ENCODE data around the gene CERS6.

DNA sequence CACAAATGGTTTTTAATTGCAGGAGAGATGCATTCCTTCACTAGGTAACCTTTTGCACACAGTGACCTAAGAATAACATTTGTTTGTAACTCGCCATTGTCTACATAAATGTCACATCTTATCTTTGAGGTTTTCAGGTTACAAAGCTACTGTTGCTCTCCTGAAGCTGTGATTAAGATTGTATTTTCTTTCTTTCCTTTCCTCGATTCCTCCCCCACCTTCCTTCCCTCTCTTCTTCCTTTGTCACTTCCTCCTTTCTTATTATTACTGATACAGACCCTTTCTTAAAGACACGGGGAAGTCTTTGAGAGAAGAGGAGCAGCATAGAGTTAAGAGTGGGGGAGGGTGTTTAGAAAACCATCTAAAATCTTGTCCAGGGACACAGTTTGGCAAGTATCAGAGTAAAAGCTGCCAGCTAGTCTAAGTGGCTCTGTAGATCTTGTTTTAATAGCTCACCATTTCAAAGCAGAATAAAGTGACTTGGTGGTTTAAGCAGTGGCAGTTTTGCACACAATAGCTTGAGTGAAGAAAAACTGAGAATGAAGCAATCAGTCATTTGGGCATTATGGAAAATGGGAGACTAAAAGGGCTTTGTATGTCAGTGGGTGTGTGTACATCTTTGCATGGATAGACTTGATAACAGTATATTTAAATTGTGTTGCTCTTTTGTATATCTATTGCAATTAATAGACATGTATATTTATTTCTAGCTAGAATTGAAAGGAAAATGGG is 10.9 kb downstream of the CERS6 start:
- TF ChIP-seq, protein P1, sequence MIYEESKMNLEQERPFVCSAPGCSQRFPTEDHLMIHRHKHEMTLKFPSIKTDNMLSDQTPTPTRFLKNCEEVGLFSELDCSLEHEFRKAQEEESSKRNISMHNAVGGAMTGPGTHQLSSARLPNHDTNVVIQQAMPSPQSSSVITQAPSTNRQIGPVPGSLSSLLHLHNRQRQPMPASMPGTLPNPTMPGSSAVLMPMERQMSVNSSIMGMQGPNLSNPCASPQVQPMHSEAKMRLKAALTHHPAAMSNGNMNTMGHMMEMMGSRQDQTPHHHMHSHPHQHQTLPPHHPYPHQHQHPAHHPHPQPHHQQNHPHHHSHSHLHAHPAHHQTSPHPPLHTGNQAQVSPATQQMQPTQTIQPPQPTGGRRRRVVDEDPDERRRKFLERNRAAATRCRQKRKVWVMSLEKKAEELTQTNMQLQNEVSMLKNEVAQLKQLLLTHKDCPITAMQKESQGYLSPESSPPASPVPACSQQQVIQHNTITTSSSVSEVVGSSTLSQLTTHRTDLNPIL (CRISPR knock-in tag; IDR thresholded peaks at IDR 0.05; ENCODE audit: low read depth) = no peak
- TF ChIP-seq CSDC2 (CRISPR knock-in tag; IDR thresholded peaks at IDR 0.05) (no peak), OSR1 (CRISPR knock-in tag; IDR thresholded peaks at IDR 0.05) (no peak), ESRRG (CRISPR knock-in tag; IDR thresholded peaks at IDR 0.05) (no peak), RARB (CRISPR knock-in tag; IDR thresholded peaks at IDR 0.05) (no peak), TOX (CRISPR knock-in tag; IDR thresholded peaks at IDR 0.05; ENCODE audit: borderline replicate concordance) (no peak), ARNTL (CRISPR knock-in tag; IDR thresholded peaks at IDR 0.05; ENCODE audit: borderline replicate concordance, low read depth) (no peak), ZFP3 (CRISPR knock-in tag; IDR thresholded peaks at IDR 0.05) (no peak), ZFP30 (CRISPR knock-in tag; IDR thresholded peaks at IDR 0.05) (no peak), ZNF70 (CRISPR knock-in tag; IDR thresholded peaks at IDR 0.05) (no peak), SNAI2 (CRISPR knock-in tag; IDR thresholded peaks at IDR 0.05) (no peak)
- TF ChIP-seq, protein P2, sequence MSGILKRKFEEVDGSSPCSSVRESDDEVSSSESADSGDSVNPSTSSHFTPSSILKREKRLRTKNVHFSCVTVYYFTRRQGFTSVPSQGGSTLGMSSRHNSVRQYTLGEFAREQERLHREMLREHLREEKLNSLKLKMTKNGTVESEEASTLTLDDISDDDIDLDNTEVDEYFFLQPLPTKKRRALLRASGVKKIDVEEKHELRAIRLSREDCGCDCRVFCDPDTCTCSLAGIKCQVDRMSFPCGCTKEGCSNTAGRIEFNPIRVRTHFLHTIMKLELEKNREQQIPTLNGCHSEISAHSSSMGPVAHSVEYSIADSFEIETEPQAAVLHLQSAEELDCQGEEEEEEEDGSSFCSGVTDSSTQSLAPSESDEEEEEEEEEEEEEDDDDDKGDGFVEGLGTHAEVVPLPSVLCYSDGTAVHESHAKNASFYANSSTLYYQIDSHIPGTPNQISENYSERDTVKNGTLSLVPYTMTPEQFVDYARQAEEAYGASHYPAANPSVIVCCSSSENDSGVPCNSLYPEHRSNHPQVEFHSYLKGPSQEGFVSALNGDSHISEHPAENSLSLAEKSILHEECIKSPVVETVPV (CRISPR knock-in tag; IDR thresholded peaks at IDR 0.05) = no peak
